ENCODE results near the gene CABLES1. TPM values are rescaled to one million over a fixed set of nuclear protein-coding genes. Genes with fewer than 3 reads are reported as not detected.

CABLES1 gene
- total RNA-seq, 4 donors from 2014 or later: 6.6 to 28.5 (median 19.5) TPM

DNA sequence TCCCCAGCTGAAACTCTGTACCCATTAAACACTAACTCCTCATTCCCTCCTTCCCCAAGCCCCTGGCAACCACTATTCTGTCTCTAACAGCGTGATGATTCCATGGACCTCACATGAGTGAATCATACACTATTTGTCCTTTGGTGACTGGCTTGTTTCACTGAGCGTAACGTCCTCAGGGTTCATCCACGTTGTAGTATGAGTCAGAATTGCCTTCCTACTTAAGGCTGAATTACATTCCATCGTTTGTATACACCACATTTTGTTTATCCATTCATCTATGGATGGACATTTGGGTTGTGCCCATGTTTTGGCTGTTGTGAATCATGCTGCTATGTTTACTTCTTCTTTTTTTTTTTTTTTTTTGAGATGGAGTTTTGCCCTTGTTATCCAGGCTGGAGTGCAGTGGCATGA, 19.6 kb upstream of the CABLES1 start:
- no peak overlapping the region for H3K4me3 ChIP-seq
- peaks cover 0 to 3% (median 0%) of the 10 kb centered on the region in 4 donors for H3K9me3 ChIP-seq
- DNase-seq: peak in 1 of 3 donors; percentile 69
- H3K36me3 ChIP-seq: no peaks in the 10 kb centered on the region
- peak overlapping the region in 2 of 4 donors; percentile 43 to 65 for H3K27ac ChIP-seq
- TF ChIP-seq, protein P1, sequence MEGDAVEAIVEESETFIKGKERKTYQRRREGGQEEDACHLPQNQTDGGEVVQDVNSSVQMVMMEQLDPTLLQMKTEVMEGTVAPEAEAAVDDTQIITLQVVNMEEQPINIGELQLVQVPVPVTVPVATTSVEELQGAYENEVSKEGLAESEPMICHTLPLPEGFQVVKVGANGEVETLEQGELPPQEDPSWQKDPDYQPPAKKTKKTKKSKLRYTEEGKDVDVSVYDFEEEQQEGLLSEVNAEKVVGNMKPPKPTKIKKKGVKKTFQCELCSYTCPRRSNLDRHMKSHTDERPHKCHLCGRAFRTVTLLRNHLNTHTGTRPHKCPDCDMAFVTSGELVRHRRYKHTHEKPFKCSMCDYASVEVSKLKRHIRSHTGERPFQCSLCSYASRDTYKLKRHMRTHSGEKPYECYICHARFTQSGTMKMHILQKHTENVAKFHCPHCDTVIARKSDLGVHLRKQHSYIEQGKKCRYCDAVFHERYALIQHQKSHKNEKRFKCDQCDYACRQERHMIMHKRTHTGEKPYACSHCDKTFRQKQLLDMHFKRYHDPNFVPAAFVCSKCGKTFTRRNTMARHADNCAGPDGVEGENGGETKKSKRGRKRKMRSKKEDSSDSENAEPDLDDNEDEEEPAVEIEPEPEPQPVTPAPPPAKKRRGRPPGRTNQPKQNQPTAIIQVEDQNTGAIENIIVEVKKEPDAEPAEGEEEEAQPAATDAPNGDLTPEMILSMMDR (IDR thresholded peaks at IDR 0.05): no peak
- no peak for TF ChIP-seq POLR2A (IDR thresholded peaks at IDR 0.05)
- H3K4me1 ChIP-seq: peaks cover 0 to 12% (median 2%) of the 10 kb centered on the region in 4 donors
- H3K27me3 ChIP-seq: no peaks in the 10 kb centered on the region

DNA sequence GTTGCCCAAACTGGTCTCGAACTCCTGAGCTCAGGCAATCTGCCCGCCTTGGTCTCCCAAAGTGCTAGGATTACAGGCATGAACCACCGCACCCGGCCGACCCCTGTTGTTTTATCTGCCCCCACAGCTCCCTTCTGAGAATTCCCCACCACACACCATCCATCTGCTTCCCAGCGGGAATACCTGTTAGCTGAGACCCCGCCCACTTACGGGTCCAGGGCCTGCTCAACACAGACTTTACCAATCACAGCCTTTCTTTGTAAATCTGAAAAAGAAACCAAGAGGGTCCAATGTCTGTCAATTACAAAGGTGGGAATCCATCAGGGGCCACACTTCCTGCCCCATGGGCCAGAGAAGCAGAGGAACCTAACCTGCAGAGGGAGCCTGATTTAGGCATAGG, 14.2 kb upstream of the CABLES1 start:
- no peak for TF ChIP-seq POLR2A (IDR thresholded peaks at IDR 0.05)
- TF ChIP-seq, protein P1 (IDR thresholded peaks at IDR 0.05): no peak
- H3K9me3 ChIP-seq: no peaks in the 10 kb centered on the region
- H3K4me1 ChIP-seq: peaks cover 0 to 1% (median 0%) of the 10 kb centered on the region in 4 donors
- no peak for DNase-seq
- H3K36me3 ChIP-seq: no peaks in the 10 kb centered on the region
- no peak overlapping the region for H3K27ac ChIP-seq
- H3K27me3 ChIP-seq: no peaks in the 10 kb centered on the region
- no peak overlapping the region for H3K4me3 ChIP-seq

DNA sequence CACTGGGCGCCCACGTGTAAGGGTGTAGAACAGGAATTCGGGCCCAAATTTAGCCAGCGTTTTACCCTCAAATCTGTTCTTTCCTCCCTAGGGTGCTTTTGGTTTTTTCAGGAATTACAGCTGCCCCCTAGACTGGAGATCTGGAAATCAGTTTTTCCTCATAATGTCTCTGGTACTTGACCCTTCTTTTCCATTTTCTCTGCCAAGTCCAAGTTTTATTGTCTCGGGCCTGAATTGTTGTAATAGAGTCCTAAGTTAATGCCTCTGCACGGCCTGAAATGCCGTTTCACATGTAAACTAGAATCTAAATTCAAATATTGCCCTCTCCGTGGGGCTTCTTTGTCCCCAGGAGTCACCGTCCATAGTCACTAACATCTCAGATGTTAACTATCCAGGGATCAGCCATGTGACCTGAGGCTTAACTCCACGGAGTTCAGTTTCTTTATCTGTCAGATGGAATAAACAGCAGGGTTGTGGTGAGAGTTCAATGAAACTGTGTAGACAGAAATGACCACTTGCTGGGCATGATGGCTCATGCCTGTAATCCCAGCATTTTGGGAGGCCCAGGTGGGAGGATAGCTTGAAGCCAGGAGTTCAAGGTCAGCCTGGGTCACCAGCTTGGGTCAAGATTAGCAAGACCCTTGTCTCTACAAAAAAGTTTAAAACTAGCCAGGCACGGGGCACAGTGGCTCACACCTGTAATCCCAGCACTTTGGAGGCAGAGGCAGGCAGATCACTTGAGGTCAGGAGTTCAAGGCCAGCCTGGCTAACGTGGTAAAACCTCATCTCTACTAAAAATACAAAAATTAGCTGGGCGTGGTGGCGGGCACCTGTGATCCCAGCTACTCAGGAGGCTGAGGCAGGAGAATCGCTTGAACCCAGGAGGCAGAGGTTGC, 12.7 kb upstream of the CABLES1 start:
- H3K36me3 ChIP-seq: no peaks in the 10 kb centered on the region
- no peaks in the 10 kb centered on the region for H3K9me3 ChIP-seq
- DNase-seq: no peak
- TF ChIP-seq POLR2A (IDR thresholded peaks at IDR 0.05): no peak
- TF ChIP-seq, protein P1 (IDR thresholded peaks at IDR 0.05): no peak
- H3K27ac ChIP-seq: no peak overlapping the region
- H3K4me3 ChIP-seq: no peak overlapping the region
- peaks cover 0 to 14% (median 0%) of the 10 kb centered on the region in 4 donors for H3K4me1 ChIP-seq
- H3K27me3 ChIP-seq: no peaks in the 10 kb centered on the region

DNA sequence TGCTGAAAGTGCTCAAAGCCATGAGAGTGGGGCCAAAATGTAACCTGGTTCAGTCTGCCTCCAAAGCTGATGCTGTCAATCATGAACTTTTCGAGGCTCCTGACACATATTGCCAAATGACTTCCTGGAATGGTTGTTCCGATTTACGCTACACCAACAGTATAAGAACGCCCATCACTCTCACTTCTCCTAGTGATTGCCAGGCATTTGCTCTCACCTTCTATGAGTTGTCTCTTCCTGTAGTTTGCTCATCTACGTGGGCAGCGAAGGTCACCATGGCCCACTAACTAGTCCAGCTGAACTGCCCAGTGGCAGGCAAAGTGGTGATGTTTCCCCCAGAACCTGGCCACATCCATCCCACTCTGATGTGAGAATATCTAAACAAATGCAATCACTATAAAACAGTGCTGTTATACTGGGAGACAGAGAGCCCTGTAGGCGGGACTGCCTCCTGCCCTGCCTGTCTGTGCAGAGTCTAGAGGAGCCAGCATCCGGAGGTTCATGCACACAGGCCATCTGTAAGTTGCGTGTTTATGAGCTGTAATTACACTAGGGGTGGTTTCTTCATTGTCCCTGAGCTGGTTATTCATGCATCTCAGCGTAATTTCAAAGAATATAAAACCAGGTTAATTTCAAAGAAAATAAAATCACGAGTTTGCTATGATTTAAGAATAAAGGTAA, 8.8 kb upstream of the CABLES1 start:
- Histone ChIP-seq H3K27ac (peak overlapping the region in 1 of 4 donors; percentile 61), H3K4me3 (no peak overlapping the region), H3K27me3 (no peaks in the 10 kb centered on the region), H3K9me3 (no peaks in the 10 kb centered on the region), H3K36me3 (no peaks in the 10 kb centered on the region), H3K4me1 (peaks cover 0 to 14% (median 0%) of the 10 kb centered on the region in 4 donors)
- TF ChIP-seq POLR2A (IDR thresholded peaks at IDR 0.05): no peak
- TF ChIP-seq, protein P1 (IDR thresholded peaks at IDR 0.05): peak in 3 of 6 experiments; percentile 17 to 31 (median 23)
- DNase-seq: peak in 2 of 3 donors; percentile 59 to 60

DNA sequence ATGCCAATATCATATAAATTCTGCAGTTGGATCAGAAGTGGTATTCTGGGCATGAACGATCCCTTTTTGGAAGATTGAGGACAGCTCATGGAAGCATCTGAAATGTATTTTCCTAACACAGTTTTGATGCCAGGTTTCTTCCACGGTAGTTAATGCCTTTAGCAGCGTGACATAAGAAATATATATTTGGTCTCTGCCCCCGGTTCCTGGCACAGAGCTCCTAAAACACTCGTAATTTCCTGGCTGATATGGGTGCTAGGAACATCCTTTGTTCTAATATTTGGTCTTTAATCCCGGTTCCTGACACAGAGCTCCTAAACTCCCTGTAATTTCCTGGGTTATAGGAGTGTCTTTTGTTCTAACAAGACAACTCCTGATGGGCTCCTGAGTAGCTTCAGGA, 8.2 kb upstream of the CABLES1 start:
- no peak overlapping the region for H3K27ac ChIP-seq
- H3K36me3 ChIP-seq: no peaks in the 10 kb centered on the region
- H3K9me3 ChIP-seq: no peaks in the 10 kb centered on the region
- H3K4me3 ChIP-seq: no peak overlapping the region
- H3K27me3 ChIP-seq: no peaks in the 10 kb centered on the region
- TF ChIP-seq POLR2A (IDR thresholded peaks at IDR 0.05): no peak
- TF ChIP-seq, protein P1 (IDR thresholded peaks at IDR 0.05): no peak
- peaks cover 0 to 14% (median 0%) of the 10 kb centered on the region in 4 donors for H3K4me1 ChIP-seq
- DNase-seq: no peak

Measured in Peyer's patch (tissue), 4 donors.